Measurements from ENCODE around the gene IDI2.
"Not testable (repeated sequence)": the region's sequence is repeated elsewhere in the genome, so short reads cannot be mapped to it uniquely, and the experiment has no call there.

Gene IDI2

DNA sequence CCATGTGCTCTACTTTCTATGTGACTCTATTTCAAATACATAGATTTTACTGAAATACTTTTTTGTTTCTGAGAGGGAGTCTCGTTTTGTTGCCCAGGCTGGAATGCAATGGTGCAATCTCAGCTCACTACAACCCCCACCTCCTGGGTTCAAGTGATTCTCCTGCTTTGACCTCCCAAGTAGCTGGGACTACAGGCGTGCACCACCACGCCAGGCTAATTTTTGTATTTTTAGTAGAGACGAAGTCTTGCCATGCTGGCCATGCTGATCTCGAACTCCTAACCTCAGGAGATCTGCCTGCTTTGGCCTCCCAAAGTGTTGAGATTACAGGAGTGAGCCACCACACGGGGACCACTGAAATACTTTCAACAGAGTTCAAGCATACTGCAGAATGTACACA is 19.8 kb upstream of the IDI2 start:
- no peak for DNase-seq

DNA sequence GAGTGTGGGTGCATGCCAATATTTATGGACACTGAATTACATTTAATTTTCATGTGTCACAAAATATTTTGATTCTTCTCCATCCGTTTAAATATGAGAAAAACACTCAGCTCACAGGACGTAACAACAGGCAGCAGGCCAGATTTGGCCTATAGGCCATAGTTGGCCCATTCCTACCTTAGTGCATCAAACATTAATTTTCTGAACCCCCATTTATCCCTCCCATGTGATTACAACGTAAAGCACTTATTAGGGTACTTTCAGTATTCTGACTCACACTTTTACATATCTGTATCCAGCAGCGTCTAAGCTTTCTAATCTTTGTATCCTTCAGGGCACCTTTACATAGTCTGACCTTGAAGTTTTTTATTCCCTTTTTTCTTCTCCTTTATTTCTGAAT is 19.3 kb upstream of the IDI2 start:
- DNase-seq, result no peak

DNA sequence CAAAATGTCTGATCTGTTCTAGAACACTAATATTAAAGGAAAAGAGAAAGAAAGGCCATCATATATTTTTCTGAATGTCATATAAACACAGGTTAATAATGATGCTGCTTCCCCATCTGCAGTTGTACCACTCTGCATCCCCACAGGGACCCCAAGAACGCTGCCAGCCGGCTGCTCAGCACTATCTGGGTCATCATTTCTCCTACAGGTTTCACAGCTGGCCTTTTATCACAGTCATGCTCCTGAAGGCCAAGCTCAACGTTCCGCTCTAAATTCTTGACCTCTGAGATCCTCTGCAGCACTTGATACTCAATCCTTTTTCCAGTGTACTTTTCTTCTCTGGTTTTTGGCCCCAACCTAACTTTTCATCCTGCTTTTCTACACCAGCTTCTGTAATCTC is 18.5 kb upstream of the IDI2 start:
- DNase-seq, result no peak

DNA sequence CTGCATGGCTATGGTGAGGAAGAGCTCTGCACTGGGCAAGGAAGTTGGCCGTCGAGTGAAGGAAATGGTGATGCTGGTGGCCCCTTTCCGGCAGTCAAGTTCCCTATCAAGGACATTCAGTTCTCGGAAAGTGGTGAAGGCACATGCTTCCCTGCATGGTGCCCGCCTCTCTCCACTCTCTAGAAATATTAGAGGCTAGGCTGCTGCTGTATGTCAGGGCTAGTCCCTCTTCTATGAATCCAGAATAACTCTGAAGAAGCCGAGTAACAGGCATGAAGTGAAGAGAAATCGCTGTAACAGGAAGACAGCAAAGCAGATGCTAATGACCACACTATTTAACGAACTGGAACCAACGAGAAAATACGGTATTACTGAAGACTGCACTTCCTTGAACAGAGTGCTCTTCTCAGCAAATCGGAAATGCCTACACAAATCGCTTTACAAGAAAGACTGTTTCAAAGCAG is 17.9 kb upstream of the IDI2 start:
- DNase-seq, result peak in 1 of 2 experiments; percentile 40

DNA sequence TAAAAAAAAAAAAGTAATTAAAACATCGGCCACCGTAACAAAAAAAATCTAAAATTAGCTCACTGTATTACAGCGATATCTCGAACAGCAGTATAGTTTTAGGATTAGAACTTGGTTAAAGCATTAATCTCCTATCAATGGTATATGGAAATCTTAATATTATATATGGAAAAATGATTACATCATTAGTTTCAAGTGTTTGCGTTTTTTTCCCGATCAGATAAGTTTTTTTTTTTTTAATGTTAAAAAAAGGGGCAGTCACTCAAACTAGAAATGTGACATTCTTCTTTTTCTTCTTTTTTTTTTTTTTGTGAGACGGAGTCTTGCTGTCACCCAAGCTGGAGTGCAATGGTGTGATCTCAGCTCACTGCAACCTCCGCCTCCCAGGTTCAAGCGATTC is 15.9 kb upstream of the IDI2 start:
- no peak for DNase-seq

DNA sequence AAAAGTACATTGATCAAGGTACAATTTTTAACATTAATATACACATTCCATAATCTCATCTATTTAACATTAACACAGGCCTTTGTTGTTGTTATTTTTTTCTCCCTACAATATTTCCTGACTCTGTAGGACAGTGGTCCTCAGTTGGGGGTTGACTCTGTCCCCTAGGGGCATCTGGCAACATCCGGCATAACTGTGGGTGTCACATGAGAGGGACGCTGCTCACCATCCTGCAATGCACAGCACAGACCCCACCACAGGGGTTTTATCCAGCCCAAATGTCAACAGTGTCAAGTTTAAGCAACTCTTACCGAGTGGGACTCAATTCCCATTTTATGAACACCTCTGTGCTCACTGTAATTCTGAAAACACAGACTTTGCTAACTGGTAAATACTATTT is 14.5 kb upstream of the IDI2 start:
- no peak for DNase-seq

DNA sequence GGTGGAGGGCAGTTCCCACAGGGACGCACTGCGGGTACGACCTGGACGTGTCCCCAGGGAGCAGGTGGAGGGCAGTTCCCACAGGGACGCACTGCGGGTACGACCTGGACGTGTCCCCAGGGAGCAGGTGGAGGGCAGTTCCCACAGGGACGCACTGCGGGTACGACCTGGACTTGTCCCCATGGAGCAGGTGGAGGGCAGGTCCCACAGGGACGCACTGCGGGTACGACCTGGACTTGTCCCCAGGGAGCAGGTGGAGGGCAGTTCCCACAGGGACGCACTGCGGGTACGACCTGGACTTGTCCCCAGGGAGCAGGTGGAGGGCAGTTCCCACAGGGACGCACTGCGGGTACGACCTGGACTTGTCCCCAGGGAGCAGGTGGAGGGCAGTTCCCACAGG is 13.1 kb upstream of the IDI2 start:
- not testable (repeated sequence) for DNase-seq

DNA sequence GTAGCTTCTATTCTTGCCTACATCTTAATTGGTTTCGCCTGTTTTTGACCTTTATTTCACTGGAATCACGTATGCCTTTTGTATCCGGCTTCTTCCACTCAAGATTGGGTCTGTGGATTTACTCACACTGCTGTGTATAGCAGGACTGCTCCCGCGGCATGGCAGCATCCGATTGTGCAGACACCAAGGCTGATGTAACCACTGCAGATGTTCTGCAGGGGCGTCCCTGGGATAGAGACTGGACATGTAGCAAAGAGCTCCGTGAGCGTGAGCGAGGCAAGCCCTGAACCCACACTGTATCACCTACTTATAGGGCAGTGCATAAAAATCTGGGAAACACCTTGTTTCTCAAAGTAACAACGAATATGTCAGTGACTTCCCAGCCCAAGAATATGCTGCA is 11.4 kb upstream of the IDI2 start:
- DNase-seq, result no peak

DNA sequence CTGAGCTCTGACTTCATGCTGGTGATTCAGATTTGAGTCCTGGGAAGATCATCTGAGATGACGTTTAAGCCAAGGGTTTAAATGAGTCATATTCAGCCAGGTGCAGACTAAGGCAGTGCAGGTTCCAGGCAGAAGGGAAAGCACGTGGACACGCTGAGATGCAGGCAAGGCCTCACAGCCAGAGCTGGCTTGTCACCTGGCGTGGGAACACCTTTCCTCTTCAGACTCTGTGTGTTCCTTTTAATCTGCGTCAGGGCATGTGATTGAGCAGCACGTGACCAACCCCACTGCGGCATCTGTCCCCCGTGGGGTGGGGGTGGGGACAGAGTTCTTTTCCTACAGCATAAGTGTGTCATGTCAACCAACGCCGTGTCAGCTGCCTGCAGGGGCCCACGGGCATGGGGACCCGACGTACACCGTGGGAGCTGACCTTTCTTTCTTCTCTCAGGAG is 10.7 kb upstream of the IDI2 start:
- peak; percentile 48 to 60 for DNase-seq

DNA sequence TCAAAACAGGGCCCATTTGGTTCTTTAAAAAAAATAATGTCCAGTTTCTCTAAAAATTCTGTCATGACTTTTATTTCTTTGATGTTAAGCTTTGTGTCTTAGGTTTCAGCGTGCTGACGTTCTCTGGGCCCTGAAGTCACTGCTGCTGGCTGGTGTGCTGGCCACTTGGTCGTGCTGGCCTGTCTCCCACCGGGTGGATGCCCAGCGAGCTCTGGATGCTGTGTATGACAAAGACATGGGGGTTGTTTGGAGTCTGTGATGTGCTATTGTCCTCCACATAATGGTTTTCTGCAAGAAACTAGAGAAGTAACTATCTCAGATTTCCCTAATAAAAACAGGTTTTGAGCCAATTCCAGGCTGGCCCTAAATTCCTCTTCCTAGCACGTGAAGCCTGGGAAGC is 9.5 kb upstream of the IDI2 start:
- DNase-seq, result no peak

DNA sequence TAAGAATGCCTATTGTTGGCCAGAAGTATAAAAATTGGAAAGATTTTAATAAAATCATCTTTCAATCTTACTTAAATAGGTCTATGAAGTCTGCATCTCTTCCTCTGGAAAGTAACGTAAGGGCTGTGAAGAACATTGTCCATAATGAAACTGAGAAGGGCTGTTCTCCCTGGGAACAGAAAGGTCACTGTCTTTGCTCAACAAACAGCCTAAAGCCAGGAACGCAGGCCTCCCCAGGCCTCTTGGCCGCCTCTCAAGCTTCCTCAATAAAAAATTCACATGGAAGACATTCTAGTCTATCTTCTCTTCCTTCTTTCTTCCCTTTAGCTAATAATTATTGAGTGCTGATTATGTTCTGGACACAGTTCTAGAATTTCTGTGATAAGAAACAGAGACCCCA is 9.1 kb upstream of the IDI2 start:
- no peak for DNase-seq

DNA sequence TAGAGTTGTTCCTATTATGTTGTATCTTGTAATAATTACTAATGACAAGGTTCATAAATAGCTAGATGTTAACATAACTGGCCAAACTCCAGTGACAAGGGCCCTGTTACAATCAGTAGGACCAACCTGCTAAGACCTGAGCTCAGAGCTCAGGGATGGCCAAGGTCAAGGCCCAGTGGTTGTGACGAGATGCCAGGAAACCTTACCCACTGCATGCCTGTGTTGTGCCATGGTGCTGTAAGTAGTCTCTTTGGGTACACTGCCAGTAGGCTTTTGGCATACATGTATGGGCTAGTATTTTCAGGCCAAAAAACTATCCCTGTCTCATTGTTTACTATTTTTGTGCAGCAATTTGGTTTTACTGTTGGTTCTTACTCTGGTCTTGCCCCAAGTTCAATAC is 7.9 kb upstream of the IDI2 start:
- no peak for DNase-seq

DNA sequence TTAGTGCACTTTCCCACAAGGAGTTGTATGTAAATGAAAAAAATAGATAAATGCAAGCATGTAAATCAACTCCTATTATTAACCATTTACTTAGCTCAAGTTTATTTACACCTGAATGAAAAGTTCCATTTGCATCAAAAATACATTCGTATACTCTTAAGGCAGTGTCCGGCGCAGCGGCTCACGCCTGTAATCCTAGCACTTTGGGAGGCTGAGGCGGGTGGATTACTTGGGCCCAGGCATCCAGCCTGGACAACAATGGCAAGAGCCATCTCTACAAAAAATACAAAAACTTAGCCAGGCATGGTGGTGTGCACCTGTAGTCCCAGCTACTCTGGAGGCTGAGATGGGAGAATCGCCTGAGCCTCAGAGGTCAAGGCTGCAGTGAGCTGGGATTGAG is 4.2 kb upstream of the IDI2 start:
- DNase-seq, result no peak

DNA sequence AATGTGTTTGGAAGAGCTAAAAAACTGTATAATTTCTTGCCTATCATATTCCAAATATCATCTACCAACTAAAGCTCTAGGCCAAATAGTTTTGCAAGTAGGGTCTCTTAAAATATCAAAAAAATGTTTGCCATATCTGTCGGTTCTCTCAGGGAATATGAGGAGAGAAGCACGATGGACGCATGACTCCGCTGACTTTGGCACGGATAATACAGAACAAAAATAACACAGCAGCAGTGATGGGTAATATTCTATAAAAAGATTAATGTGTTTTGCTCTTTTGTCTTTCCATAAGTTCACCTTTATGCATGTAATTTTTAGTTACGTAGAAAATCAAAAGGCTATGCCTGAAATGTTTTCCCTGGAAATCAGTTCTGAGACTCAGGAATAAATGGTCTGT is 919 bp upstream of the IDI2 start:
- no peak for DNase-seq

DNA sequence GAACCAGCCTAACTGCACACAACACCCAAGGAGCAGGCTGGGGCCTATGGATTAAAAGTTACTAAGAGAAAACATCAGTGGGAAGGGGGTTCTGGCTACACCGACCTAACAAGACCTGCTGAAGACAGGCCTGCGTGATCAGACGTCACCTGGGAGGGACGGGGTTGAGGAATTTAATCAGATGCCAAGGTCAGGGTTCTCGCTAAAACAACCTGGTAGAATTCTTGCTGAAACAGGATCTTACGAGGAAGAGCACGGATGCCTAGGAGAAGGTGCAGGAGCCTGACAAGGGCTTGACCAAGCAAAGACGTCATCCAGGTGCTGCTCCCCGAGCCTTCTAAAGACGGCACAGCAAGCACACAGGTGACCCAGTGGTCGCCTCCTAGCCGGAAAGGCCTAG is 1.6 kb downstream of the IDI2 start:
- DNase-seq, result no peak

DNA sequence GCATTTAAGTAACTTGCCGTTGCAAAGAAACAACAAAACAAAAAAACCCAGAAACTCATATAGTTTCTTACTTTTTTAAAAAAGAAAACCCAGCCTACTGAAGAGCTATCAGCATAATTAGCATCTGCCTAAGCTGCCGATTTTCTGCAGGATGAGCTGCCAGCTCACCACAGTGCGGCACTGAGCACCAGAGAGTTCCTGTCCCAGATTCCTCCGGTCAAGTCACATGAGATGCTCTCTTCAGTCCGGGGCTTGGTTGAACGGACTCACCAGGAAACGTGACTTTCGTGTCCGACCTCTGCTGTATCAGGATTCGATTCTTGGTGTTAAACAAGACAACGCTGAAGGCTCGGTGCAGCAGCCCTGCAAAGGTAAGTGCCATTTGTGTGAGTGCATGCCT is 3.2 kb downstream of the IDI2 start:
- DNase-seq, result no peak

DNA sequence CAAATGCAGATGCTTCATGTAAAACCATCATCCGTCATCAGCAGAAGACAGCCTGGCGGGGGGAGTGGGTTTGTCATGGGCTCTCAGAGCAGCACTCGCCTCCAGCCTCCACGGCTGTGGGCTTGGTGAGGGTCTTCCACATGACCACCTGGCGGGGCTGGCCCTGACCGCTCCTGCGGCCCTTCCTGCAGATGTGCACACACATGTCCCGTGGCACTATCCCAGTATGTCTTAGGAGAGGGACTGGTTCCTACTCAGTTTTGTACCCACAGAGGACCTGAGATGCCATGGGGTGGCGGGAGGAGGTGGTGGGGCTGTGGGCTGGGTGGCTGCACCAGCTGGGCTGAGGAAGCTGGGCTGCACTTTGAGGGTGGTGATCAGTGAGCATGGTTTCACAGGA is 4.7 kb downstream of the IDI2 start:
- DNase-seq, result no peak

DNA sequence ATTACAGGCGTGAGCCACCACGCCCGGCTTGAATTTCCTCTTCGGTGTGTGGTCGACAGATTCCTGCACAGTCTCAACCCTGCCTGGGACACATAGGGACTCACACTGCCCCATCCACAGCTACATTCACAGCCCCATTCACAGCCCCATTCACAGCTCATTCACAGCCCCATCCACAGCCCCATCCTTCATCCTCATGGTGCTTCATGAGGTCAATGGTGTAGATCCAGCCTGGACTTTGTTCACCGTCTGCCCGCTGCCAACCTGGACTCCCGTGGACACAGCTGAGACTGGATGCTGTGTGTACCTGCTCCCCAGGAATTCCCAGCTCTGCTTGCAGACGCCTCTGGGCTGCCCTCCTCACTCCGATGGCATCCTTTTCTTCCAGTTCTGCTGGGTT is 5.2 kb downstream of the IDI2 start:
- no peak for DNase-seq

DNA sequence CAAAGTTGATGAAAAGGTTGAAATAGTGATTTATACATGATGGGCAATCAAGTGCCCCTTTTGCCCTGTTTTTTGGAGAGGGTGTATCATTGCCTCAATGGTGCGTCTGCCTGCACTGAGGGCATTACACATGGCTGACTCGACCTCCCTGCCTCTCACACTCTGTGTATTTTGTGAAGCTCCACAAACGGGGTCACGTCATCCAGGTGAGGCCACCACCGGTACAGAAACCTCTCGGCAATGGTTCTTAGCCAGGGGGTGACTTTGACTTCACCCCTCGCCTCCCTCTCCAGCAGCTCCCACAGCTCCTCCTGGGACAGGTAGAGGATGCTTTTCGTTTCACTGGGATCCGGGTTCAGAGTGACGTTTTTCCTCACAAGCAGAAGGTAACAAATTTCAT is 6.3 kb downstream of the IDI2 start:
- no peak for DNase-seq

DNA sequence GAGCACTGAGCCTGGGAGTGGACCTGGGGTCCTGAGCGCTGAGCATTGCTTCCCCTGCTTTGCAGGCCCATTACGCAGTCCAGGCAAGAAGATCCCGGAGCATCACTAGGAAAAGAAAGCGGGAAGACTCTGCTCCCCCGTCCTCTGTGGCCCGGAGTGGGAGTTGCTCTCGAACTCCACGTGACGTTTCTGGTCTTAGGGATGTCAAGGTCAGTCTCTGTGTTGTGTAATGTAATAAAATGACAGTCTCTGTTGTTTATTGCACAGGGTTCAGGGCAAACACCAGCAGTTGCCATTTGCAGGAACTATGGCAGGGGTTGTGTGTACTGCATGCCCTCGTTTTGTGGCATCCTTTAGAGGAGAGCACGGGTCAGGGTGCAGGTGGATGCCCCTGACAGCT is 10.0 kb downstream of the IDI2 start:
- no peak for DNase-seq

DNA sequence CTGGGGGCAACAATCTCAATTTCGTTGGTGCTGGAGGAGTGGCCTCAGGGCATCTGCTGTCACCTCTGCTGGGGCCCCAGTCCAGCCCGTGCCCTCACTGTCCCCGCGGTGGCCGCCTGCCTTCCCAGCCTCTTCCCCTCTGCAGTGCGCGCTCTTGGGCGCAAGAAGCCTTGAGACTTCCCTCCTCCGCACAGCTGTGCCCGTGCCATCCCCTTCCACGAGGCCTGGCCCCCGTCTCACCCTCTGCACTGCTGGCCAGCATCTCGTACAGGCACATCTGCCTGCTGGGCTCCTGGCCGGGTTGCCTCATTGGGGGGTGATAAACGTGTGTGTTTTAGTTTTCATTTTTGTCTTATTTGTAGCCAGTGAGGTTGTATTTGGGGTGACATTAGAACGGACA is 14.0 kb downstream of the IDI2 start:
- no peak for DNase-seq

DNA sequence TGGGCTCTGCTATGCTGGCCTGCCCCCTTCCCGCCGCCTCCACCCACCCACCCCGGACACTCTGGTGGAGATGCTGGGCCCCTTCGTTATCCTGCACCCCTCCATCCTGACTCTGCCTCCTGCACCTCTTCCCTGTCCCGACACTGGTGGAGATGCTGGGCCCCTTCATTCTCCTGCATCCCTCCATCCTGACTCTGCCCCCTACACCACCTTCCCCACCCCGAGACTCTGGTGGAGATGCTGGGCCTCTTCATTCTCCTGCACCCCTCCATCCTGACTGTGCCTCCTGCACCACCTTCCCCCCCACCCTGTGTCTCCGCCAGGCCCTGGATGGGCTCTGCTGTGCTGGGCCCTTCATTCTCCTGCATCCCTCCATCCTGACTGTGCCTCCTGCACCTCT is 15.0 kb downstream of the IDI2 start:
- peak in 1 of 2 experiments; percentile 15 for DNase-seq

DNA sequence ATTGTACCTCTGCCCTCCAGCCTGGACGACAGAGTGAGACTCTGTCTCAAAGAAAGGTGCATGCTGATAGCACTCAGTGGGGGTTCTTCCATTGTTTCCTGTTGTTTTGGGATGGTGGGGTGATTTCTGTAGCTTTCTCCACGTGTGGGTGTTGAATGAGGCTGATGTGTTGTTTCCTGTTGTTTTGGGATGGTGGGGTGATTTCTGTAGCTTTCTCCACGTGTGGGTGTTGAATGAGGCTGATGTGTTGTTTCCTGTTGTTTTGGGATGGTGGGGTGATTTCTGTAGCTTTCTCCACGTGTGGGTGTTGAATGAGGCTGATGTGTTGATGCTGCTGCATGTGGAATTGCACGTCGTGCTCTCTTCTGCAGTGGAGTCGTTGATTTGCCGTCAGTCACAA is 15.7 kb downstream of the IDI2 start:
- DNase-seq, result not testable (repeated sequence)

DNA sequence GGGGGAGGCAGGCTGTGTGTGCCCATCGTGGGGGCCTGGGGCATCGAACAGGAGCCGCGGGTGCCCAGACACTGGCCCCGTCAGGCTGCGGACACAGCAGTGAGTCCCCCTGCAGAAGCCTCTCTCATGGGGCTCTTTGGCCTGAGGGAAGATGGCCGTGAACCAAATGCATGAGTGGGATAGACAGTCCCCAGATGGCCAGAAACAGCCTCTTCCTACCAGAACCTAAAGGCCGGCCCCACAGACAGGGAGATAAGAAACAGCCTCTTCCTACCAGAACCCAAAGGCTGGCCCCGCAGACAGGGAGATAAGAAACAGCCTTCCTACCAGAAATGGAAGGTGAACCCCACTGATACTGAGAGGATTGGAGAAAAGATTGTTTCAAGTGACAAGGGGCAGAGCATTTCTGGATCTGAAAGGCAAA is 16.6 kb downstream of the IDI2 start:
- peak in 1 of 2 experiments; percentile 18 for DNase-seq

DNA sequence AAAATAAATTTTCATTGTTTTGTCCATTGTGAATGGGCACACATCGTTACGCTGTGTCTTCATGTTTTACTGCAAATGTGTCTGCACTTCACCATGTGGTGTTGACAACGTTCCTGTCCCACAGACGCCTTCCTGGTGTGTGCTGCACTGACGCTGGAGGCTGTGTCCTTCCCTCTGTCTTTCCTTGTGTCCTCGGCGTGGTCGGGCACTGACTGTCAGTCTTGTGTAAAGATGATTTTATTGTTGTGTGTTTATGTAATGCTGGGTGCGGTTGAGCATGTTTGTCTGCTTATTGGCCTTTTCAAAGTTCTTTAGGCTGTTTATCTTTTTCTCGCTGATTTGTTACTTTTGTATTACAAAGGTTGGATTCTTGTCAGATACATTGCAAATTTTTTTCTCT is 18.1 kb downstream of the IDI2 start:
- DNase-seq, result peak in 1 of 2 experiments; percentile 11

DNA sequence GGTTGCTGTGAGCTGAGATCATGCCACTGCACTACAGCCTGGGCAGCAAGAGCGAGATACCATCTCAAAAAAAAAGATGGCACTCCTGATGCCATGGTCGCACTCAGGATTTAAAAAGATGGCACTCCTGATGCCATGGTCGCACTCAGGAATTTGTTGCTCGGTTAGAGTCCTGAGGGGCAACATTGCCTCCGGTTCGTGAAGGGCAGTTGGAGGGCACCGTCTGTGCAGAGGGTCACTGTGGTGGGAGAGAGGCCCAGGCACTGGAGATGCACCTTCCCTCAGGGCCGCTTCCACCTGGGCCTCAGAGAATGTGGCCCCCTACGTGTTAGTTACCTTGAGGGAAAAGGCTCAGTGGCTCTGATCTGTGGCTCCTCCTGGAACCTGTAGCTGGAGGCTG is 19.1 kb downstream of the IDI2 start:
- peak in 1 of 2 experiments; percentile 13 for DNase-seq
